Nephron progenitor cell (in vitro differentiated cells): ENCODE results near the gene NRDE2.
"Not testable (repeated sequence)": the region's sequence is repeated elsewhere in the genome, so short reads cannot be mapped to it uniquely, and the experiment has no call there.

Source experiments
- DNase-seq: peaks from one replicate; pipeline ENCODE4 v3.0.0; 2021
- H3K27ac Mint-ChIP-seq: 2 replicates; pipeline ENCODE4 v1.8.0; 2021; ENCODE audit warnings: mild to moderate bottlenecking, moderate library complexity, mixed read lengths
- H3K27me3 Mint-ChIP-seq: 2 replicates; pipeline ENCODE4 v1.8.0; 2021; ENCODE audit warnings: mild to moderate bottlenecking, low read depth, mixed read lengths; ENCODE audit not compliant: poor library complexity
- H3K36me3 Mint-ChIP-seq: 2 replicates; pipeline ENCODE4 v1.8.0; 2021; ENCODE audit warnings: low read depth, mixed read lengths
- H3K4me1 Mint-ChIP-seq: 2 replicates; pipeline ENCODE4 v1.8.0; 2021; ENCODE audit warnings: mixed read lengths
- H3K4me3 Mint-ChIP-seq: 2 replicates; pipeline ENCODE4 v1.8.0; 2021; ENCODE audit warnings: mild to moderate bottlenecking, moderate library complexity, mixed read lengths
- H3K9me3 Mint-ChIP-seq: 2 replicates; pipeline ENCODE4 v1.8.0; 2021; ENCODE audit warnings: mild to moderate bottlenecking, moderate library complexity, mixed read lengths
- TF ChIP-seq, protein P1 (sequence below): fragments of 200-600 bp; sonication (generic); IDR thresholded peaks from 2 replicates; pipeline ENCODE4 v1.5.0; 2021; ENCODE audit warnings: antibody characterized with exemption

The NRDE2 gene

GRCh38 chr14:90345239-90345557 is 13.5 kb upstream of the NRDE2 start:
- no peaks in the 10 kb centered on the region for H3K36me3 Mint-ChIP-seq
- DNase-seq, result no peak
- H3K27ac Mint-ChIP-seq, result no peak overlapping the region
- peaks cover under 1% of the 10 kb centered on the region for H3K27me3 Mint-ChIP-seq
- H3K4me3 Mint-ChIP-seq, result no peak overlapping the region
- TF ChIP-seq, protein P1, sequence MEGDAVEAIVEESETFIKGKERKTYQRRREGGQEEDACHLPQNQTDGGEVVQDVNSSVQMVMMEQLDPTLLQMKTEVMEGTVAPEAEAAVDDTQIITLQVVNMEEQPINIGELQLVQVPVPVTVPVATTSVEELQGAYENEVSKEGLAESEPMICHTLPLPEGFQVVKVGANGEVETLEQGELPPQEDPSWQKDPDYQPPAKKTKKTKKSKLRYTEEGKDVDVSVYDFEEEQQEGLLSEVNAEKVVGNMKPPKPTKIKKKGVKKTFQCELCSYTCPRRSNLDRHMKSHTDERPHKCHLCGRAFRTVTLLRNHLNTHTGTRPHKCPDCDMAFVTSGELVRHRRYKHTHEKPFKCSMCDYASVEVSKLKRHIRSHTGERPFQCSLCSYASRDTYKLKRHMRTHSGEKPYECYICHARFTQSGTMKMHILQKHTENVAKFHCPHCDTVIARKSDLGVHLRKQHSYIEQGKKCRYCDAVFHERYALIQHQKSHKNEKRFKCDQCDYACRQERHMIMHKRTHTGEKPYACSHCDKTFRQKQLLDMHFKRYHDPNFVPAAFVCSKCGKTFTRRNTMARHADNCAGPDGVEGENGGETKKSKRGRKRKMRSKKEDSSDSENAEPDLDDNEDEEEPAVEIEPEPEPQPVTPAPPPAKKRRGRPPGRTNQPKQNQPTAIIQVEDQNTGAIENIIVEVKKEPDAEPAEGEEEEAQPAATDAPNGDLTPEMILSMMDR, result no peak
- no peaks in the 10 kb centered on the region for H3K9me3 Mint-ChIP-seq
- no peaks in the 10 kb centered on the region for H3K4me1 Mint-ChIP-seq

GRCh38 chr14:90344331-90345238 is 12.8 kb upstream of the NRDE2 start:
- no peaks in the 10 kb centered on the region for H3K4me1 Mint-ChIP-seq
- H3K36me3 Mint-ChIP-seq, result no peaks in the 10 kb centered on the region
- no peak for DNase-seq
- H3K27ac Mint-ChIP-seq, result no peak overlapping the region
- no peak overlapping the region for H3K4me3 Mint-ChIP-seq
- TF ChIP-seq, protein P1, result no peak
- H3K9me3 Mint-ChIP-seq, result no peaks in the 10 kb centered on the region
- peaks cover 5% of the 10 kb centered on the region for H3K27me3 Mint-ChIP-seq

GRCh38 chr14:90342327-90342726 is 10.6 kb upstream of the NRDE2 start:
- Mint-ChIP-seq H3K36me3 (no peaks in the 10 kb centered on the region), H3K9me3 (no peaks in the 10 kb centered on the region), H3K27ac (no peak overlapping the region), H3K4me3 (no peak overlapping the region), H3K27me3 (peaks cover 20% of the 10 kb centered on the region), H3K4me1 (no peaks in the 10 kb centered on the region)
- TF ChIP-seq, protein P1, result no peak
- no peak for DNase-seq

DNA sequence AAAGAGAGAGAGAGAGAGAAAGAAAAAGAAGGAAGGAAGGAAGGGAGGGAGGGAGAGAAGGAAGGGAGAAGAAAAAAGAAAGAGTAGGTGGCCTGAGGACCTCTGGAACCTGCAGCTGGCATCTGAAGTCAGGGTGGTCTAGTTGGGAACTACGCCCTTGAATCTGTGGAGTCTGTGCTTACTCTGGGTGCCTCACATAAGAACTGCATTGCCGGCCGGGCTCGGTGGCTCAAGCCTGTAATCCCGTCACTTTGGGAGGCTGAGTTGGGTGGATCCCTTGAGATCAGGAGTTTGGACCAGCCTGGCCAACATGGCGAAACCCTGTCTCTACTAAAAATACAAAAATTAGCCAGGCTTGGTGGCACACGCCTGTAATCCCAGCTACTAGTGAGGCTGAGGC is 10.0 kb upstream of the NRDE2 start:
- Mint-ChIP-seq H3K4me3 (no peak overlapping the region), H3K27ac (no peak overlapping the region), H3K36me3 (no peaks in the 10 kb centered on the region), H3K9me3 (no peaks in the 10 kb centered on the region), H3K4me1 (no peaks in the 10 kb centered on the region), H3K27me3 (peaks cover 26% of the 10 kb centered on the region)
- no peak for DNase-seq
- TF ChIP-seq, protein P1, result no peak

- peaks cover 31% of the 10 kb centered on the region for H3K27me3 Mint-ChIP-seq
Observed at GRCh38 chr14:90341232-90341631, 9.5 kb upstream of the NRDE2 start.

DNA sequence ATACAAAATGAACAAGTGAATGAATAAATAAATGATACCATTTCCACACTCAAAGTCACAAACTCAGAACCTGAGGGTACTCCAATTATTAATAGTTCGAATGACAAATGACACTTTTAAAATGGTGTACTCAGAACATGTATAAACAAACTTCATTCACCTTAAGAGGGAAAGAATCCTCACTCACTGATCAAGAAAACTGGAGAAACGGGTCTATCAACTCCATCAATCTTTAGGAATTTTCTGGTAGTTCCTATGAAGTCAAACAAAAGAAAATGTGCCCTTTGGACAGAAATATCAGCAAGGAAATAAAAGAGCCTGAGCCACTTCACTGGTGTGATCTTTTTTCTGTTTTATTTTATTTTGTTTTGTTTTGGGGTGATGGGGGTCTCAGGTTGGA is 5.2 kb upstream of the NRDE2 start:
- Mint-ChIP-seq H3K27me3 (peaks cover 62% of the 10 kb centered on the region), H3K4me1 (peaks cover under 1% of the 10 kb centered on the region), H3K4me3 (no peak overlapping the region), H3K27ac (no peak overlapping the region), H3K9me3 (no peaks in the 10 kb centered on the region), H3K36me3 (no peaks in the 10 kb centered on the region)
- TF ChIP-seq, protein P1, result no peak
- DNase-seq, result no peak

More at GRCh38 chr14:90341232-90341631, 9.5 kb upstream of the NRDE2 start:
- not testable (repeated sequence) for DNase-seq, H3K36me3 Mint-ChIP-seq, H3K4me3 Mint-ChIP-seq, H3K4me1 Mint-ChIP-seq, H3K27ac Mint-ChIP-seq, H3K9me3 Mint-ChIP-seq
